HEK293 (cell line): ENCODE measurements around the gene COMMD3.
A peak's percentile ranks its signal among the peaks of the same experiment; 100 is the strongest.

Experiments used
- BCL11A ChIP-seq: fragments of 450-650 bp; formaldehyde crosslinking; IDR thresholded peaks from 2 replicates; pipeline ENCODE4 v1.5.1; 2016; ENCODE audit warnings: low read depth, missing biosample characterization, missing genetic modification characterization
- ELK4 ChIP-seq: IDR thresholded peaks from 2 replicates; pipeline ENCODE4 v1.6.1; 2011; ENCODE audit warnings: mild to moderate bottlenecking, low read depth, low read length, borderline replicate concordance
- HIC1 ChIP-seq: fragments of 450-650 bp; formaldehyde crosslinking; IDR thresholded peaks from 2 replicates; pipeline ENCODE4 v1.5.1; 2016; ENCODE audit warnings: missing biosample characterization, missing genetic modification characterization
- HOXA7 ChIP-seq: sonication (generic); formaldehyde crosslinking; IDR thresholded peaks from 2 replicates; pipeline ENCODE4 v1.8.1; 2022; ENCODE audit warnings: missing genetic modification reagents, borderline replicate concordance
- PRDM1 ChIP-seq: fragments of 450-650 bp; formaldehyde crosslinking; IDR thresholded peaks from 2 replicates; pipeline ENCODE4; 2016; ENCODE audit warnings: missing biosample characterization, missing genetic modification characterization
- TCF7L2 ChIP-seq: IDR thresholded peaks from 2 replicates; pipeline ENCODE4 v1.6.1; 2011; ENCODE audit warnings: low read depth, mild to moderate bottlenecking, inconsistent platforms, low read length, moderate library complexity, borderline replicate concordance
- ZBTB11 ChIP-seq: fragments of 450-650 bp; formaldehyde crosslinking; conservative IDR thresholded peaks from 2 replicates; pipeline ENCODE4 v1.5.1; 2016; ENCODE audit warnings: low read depth, missing biosample characterization, missing genetic modification characterization
- ZBTB48 ChIP-seq: fragments of 450-650 bp; formaldehyde crosslinking; IDR thresholded peaks from 2 replicates; pipeline ENCODE4 v1.5.1; 2016; ENCODE audit warnings: missing biosample characterization, missing genetic modification characterization
- ZNF169 ChIP-seq: fragments of 450-650 bp; formaldehyde crosslinking; IDR thresholded peaks from 2 replicates; pipeline ENCODE4 v1.5.1; 2016; ENCODE audit warnings: missing biosample characterization, missing genetic modification characterization
- ZNF2 ChIP-seq: fragments of 450-650 bp; formaldehyde crosslinking; IDR thresholded peaks from 2 replicates; pipeline ENCODE4 v1.5.1; 2016; ENCODE audit warnings: missing biosample characterization, missing genetic modification characterization
- ZNF211 ChIP-seq: fragments of 450-650 bp; formaldehyde crosslinking; IDR thresholded peaks from 2 replicates; pipeline ENCODE4 v1.5.1; 2016; ENCODE audit warnings: low read depth, missing biosample characterization, missing genetic modification characterization
- ZNF24 ChIP-seq: fragments of 450-650 bp; formaldehyde crosslinking; IDR thresholded peaks from 2 replicates; pipeline ENCODE4 v1.5.1; 2016; ENCODE audit warnings: missing biosample characterization, missing genetic modification characterization
- ZNF248 ChIP-seq: fragments of 450-650 bp; formaldehyde crosslinking; IDR thresholded peaks from 2 replicates; pipeline ENCODE4 v1.5.1; 2017; ENCODE audit warnings: missing biosample characterization, missing genetic modification characterization
- ZNF292 ChIP-seq: fragments of 450-650 bp; formaldehyde crosslinking; IDR thresholded peaks from 2 replicates; pipeline ENCODE4 v1.5.1; 2016; ENCODE audit warnings: low read depth, missing biosample characterization, missing genetic modification characterization, borderline replicate concordance
- ZNF324 ChIP-seq: fragments of 450-650 bp; formaldehyde crosslinking; IDR thresholded peaks from 2 replicates; pipeline ENCODE4 v1.5.1; 2016; ENCODE audit warnings: missing biosample characterization, missing genetic modification characterization
- ZNF37A ChIP-seq: fragments of 450-650 bp; IDR thresholded peaks from 2 replicates; pipeline ENCODE4 v1.5.1; 2018; ENCODE audit warnings: missing biosample characterization, missing genetic modification characterization
- ZNF394 ChIP-seq: fragments of 450-650 bp; formaldehyde crosslinking; IDR thresholded peaks from 2 replicates; pipeline ENCODE4 v1.5.1; 2016; ENCODE audit warnings: missing biosample characterization, missing genetic modification characterization, mild to moderate bottlenecking, moderate library complexity, borderline replicate concordance
- ZNF398 ChIP-seq: fragments of 450-650 bp; formaldehyde crosslinking; IDR thresholded peaks from 2 replicates; pipeline ENCODE4 v1.5.1; 2017; ENCODE audit warnings: missing biosample characterization, missing genetic modification characterization
- ZNF404 ChIP-seq: fragments of 450-650 bp; formaldehyde crosslinking; IDR thresholded peaks from 2 replicates; pipeline ENCODE4 v1.5.1; 2017; ENCODE audit warnings: missing biosample characterization, missing genetic modification characterization
- ZNF426 ChIP-seq: fragments of 450-650 bp; formaldehyde crosslinking; IDR thresholded peaks from 2 replicates; pipeline ENCODE4 v1.5.1; 2017; ENCODE audit warnings: missing biosample characterization, missing genetic modification characterization, mild to moderate bottlenecking, inconsistent platforms, moderate library complexity
- ZNF513 ChIP-seq: fragments of 450-650 bp; IDR thresholded peaks from 2 replicates; pipeline ENCODE4 v1.5.1; 2018; ENCODE audit warnings: missing biosample characterization, missing genetic modification characterization
- ZNF514 ChIP-seq: fragments of 450-650 bp; formaldehyde crosslinking; IDR thresholded peaks from 2 replicates; pipeline ENCODE4 v1.5.1; 2016; ENCODE audit warnings: missing biosample characterization, missing genetic modification characterization
- ZNF561 ChIP-seq: fragments of 450-650 bp; IDR thresholded peaks from 2 replicates; pipeline ENCODE4 v1.5.1; 2018; ENCODE audit warnings: missing biosample characterization, missing genetic modification characterization, borderline replicate concordance
- ZNF600 ChIP-seq: fragments of 450-650 bp; formaldehyde crosslinking; IDR thresholded peaks from 2 replicates; pipeline ENCODE4 v1.5.1; 2016; ENCODE audit warnings: missing biosample characterization, missing genetic modification characterization
- ZNF658 ChIP-seq: fragments of 450-650 bp; formaldehyde crosslinking; IDR thresholded peaks from 2 replicates; pipeline ENCODE4; 2016; ENCODE audit warnings: missing biosample characterization, missing genetic modification characterization
- ZNF664 ChIP-seq: fragments of 450-650 bp; formaldehyde crosslinking; IDR thresholded peaks from 2 replicates; pipeline ENCODE4 v1.5.1; 2016; ENCODE audit warnings: missing biosample characterization, missing genetic modification characterization
- ZNF704 ChIP-seq: fragments of 450-650 bp; formaldehyde crosslinking; IDR thresholded peaks from 2 replicates; pipeline ENCODE4 v1.5.1; 2016; ENCODE audit warnings: missing biosample characterization, missing genetic modification characterization
- ZNF776 ChIP-seq: fragments of 450-650 bp; formaldehyde crosslinking; IDR thresholded peaks from 2 replicates; pipeline ENCODE4 v1.5.0; 2017; ENCODE audit warnings: missing biosample characterization, missing genetic modification characterization, borderline replicate concordance
- ZNF792 ChIP-seq: fragments of 450-650 bp; formaldehyde crosslinking; IDR thresholded peaks from 2 replicates; pipeline ENCODE4 v1.5.1; 2016; ENCODE audit warnings: missing biosample characterization, missing genetic modification characterization

Gene COMMD3

GRCh38 chr10:22321156-22321923 lies 5.2 kb downstream of the COMMD3 start (continued):
- TF ChIP-seq ZNF404 (tag by site-specific recombination) = no peak
- 0 out of 2 replicates have a peak, but pooled peaks have one; percentile 22 for TF ChIP-seq ZNF792 (tag by site-specific recombination)
- TF ChIP-seq ZNF398 (tag by site-specific recombination) = peak; percentile 97
- no peak for TF ChIP-seq ZNF248 (tag by site-specific recombination)
- TF ChIP-seq ZBTB48 (tag by site-specific recombination) = no peak
- no peak for TF ChIP-seq ZNF514
- TF ChIP-seq ELK4 = no peak
- TF ChIP-seq ZNF37A (tag by site-specific recombination) = no peak
- TF ChIP-seq ZNF561 (tag by site-specific recombination) = peak; percentile 80
- no peak for TF ChIP-seq HIC1
- TF ChIP-seq ZNF600 = peak; percentile 58
- TF ChIP-seq ZNF211 (tag by site-specific recombination) = no peak
- TF ChIP-seq ZNF658 (tag by site-specific recombination) = no peak
- no peak for TF ChIP-seq ZNF324 (tag by site-specific recombination)
- no peak for TF ChIP-seq ZNF292
- TF ChIP-seq BCL11A (tag by site-specific recombination) = no peak
- TF ChIP-seq ZNF513 (tag by site-specific recombination) = peak; percentile 90
- TF ChIP-seq ZNF169 (tag by site-specific recombination) = no peak
- TF ChIP-seq ZNF704 = no peak
- no peak for TF ChIP-seq ZNF426 (tag by site-specific recombination)
- TF ChIP-seq ZNF394 (tag by site-specific recombination) = no peak
- TF ChIP-seq ZBTB11 (tag by site-specific recombination) = no peak
- no peak for TF ChIP-seq TCF7L2
- TF ChIP-seq HOXA7 (CRISPR knock-in tag) = no peak
- TF ChIP-seq ZNF24 (tag by site-specific recombination) = no peak
- TF ChIP-seq ZNF2 (tag by site-specific recombination) = peak; percentile 47; the same call in 1 of the 2 replicates
- no peak for TF ChIP-seq ZNF664 (tag by site-specific recombination)
- TF ChIP-seq PRDM1 (tag by site-specific recombination) = no peak
- TF ChIP-seq ZNF776 (tag by site-specific recombination) = no peak
